Left renal cortex interstitium (tissue), 4 donors: ENCODE results near the gene PPP1R1B. TPM values are rescaled to one million over a fixed set of nuclear protein-coding genes. Genes with fewer than 3 reads are reported as not detected.

Source experiments
- DNase-seq, 4 donors: peaks; one replicate each; pipeline ENCODE4 v3.0.0-alpha.2; 2013; ENCODE audit warnings: low read depth in 4 of 4, low spot score in 2 of 4, missing footprints in 1 of 4
- polyA plus RNA-seq, 4 donors: library from polyadenylated mRNA; unstranded; fragments of 120-200 nt; gene quantifications; one replicate each; pipeline ENCODE4 v1.2.1, GENCODE V29; 2013; ENCODE audit not compliant: insufficient read length in 4 of 4

PPP1R1B gene
- polyA plus RNA-seq, 4 donors: 10.9 to 19.8 (median 14.1) TPM

- DNase-seq: no peak
Measured at GRCh38 chr17:39614545-39615157, 12.1 kb upstream of the PPP1R1B start.

DNA sequence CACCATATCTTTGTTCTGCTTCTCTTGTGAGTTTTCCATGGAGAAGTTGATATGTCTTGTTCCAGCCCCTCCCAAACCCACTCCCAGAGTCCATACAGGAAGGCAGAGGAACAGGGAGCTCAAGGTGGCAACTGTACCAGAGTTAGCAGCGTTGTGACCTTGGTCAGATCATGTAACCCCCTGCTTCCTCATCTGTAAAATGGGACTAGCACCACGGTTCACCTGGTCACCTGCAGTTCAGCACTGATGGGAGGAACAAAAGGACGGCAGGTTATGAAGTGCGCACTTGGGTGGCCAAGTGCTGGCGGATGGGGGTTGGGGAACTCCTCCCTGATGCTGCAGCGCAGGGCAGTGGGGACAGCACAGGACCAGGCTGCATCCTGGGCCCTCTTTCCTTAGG, 11.3 kb upstream of the PPP1R1B start:
- DNase-seq: no peak

GRCh38 chr17:39617100-39617445, 9.7 kb upstream of the PPP1R1B start:
- DNase-seq: no peak

GRCh38 chr17:39617446-39618245, 9.1 kb upstream of the PPP1R1B start:
- no peak for DNase-seq

DNA sequence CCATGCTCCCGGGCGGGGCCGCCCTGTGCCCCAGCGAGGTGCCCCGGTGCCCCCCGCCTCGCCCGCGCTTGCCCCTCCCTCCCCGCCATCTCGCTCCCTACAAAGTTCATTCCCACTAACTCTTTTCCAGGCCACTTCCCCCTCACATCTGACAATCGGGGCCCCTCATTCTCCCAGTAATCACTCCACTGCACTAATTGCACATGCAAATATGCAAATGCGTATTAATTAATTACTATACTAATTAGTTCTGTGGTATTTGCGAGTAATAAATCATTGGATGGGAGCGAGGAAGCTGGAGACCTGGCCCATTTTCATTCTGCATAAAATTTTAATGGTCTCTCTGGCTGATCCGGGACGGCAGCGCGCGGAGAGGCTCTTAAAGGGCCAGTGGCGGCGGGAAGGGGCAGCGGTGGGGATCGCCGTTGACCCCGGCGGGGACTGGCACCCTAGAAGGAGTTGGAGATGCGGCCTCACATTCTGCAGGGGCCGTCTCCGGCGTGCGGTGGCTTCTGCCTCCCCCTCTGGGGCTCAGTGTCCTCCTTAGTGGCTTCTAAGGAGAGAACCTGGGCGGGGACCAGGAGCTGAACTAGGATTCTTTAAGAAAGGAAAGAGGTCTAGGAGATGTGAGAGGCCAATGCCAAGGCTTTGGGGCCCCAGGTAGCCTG, 8.4 kb upstream of the PPP1R1B start:
- DNase-seq: no peak

DNA sequence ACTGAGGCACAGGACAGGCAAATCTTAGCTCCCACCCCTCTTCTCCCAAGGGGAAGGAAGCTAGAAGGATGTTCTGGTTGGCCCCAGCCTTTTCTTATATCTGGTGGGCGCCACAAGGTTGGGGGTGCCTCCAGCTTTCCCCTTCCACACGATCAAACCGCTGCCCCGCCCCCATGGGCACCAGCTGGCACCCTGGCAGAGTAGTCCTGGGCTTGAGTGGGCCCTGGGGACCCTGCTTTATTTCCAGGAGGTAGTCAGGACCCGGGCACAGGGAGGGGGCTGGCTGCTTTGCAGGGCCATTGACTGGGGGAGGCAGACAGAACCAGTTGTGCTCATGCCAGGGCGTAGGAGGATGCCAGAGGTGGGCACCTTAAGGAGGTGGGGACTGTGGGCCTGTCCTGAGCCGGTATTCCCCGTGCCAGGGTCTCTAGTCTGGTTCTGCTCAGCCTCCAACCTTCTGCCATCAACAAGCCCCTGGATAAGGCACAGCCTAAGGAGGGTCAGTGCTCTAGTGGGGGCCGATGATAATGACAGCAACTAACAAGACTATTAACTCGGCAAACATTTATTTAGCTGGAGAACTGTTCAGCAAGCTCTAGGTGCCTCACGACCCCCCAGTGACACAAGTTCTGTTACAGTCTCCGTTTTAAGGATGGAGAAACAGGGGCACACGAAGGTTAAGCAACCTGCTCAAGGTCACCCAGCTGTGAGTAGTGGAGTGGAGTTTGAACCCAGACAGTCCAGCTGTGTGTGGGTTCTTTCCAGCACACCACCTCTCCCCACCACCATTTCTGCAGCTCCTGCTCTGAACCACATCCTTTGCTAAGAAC, 7.6 kb upstream of the PPP1R1B start:
- no peak for DNase-seq

DNA sequence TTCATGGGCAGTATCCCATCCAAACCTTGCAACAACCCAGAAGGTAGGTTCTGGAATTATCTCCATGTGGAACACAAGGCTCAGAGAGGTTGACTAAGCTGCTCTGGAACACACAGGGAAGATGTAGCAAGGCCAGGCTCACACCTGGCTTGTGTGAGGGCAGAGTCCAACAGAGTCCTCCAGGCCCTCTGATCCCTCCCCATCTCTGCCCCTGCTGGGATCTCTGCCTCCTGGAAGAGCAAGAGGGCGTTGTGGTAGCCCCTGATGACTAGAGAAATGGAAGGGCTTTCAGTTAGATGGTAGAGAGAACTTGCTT, 7.0 kb upstream of the PPP1R1B start:
- no peak for DNase-seq

- peak in 3 of 4 donors; percentile 69 to 77 (median 70) for DNase-seq
Measured at GRCh38 chr17:39621523-39622379, 5.0 kb upstream of the PPP1R1B start.

GRCh38 chr17:39622380-39623006, 4.3 kb upstream of the PPP1R1B start:
- no peak for DNase-seq

DNA sequence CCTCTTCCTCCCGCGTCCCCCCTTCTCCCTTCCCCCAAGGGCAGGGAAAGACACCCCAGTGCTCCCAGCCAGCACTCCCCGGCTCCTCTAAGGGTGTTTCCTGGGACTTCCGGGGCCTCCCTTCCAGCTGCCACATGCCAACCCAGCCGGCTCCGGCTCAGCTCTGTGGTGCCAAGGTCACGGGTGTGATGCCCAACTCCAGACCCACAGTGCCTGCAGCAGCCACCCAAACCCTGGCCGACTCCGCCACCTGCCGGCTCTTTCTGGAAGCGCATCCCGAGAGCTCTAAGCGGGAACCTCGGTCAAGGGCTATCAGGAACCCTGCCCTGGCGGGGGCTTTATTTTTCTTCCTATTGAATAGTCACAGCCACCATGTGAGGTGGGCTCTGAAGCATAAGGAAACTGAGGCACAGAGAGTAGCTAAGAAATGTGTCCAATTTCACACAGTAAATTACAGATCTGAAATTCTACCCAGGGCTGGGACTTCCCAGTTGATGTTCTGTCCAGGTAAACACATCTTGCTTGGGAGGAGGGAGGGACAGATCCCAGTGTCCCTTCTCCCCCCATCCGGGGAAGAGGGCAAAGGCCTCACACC, 3.3 kb upstream of the PPP1R1B start:
- no peak for DNase-seq

DNA sequence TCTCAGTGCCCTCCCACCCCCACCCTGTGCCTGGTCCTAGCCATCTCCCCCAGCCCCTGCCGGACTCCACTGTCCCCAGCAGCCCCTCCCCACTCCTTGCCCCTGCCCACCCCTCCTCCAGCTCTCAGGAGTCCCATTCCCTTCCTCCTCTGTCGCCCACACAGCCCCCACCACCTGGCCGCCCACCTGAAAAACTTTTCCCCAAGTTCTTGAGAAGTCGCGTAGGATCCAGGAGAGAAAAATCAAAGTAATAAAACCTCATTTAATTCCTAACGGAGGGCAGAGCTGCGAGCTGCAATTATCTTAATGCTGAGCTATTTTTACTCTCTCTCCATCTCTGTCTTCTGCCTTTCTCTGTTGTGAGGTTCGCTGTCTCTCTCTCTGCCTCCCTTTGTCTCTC, 2.4 kb upstream of the PPP1R1B start:
- DNase-seq: no peak

DNA sequence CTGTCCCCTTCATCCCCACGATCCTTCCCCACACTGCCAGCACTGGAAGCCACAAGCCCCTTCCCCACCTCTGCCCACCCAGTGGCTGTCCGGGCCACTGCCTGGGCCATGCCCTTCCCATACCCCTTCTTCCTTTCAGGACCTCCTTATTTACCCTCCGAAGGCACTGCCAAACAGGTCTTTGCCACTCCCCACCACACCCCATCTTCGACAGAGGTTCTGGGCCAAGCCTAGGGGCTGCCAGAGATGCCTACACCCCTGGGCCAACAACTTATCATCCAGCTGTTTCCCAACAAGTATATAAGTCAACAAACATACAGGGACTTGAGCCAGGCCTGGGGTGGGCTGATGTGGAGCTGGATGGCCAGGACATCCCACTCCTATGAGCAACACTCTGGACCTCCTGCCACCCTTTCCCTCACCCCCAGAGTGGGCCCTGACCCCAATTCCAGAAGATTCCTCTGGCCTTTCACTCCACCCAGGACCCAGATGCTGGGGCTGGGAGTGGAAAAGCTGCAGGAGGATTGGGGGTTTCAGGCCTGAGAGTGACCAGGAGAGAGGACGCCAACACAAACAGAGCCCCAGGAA, 1.5 kb upstream of the PPP1R1B start:
- DNase-seq: no peak

GRCh38 chr17:39627047-39627711, 427 bp downstream of the PPP1R1B start:
- DNase-seq: no peak

DNA sequence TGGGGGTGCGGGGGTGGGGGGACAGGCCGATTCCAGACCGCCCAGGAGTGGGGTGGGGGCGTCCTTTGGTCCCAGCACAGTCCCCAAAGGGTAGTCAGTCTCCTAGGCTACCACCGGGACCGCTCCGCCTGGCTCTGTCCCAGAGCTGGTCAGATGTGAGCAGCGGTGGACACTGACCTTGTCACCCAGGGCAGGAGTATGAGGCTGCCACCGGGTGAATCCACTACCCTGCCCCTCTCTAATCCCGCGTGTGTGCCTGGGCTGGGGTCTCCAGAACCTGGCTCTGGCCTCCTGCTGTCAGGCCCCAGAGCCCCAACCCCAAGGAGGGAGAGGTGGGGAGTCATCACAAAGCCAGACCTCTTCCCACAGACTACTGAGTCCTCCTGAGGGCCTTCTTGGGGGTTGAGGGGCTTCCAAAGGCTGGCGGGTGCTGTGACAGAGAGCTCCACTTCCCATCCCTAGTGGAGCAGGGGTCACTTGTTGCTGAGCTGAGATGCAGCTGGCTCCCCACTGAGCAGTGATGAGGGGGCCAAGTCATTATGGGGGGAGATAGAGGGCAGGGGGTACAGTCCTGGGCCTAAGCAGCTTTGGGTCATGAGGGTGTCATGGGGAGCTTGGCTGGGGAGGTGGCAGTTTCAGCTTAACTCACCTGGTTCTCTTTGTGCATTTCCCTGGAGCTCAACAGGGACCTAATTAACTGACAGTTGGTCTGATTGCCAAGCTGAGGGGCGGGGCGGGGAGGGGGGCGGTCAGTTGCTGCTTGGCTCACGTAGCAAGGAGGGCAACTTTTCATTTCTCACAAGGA, 1.2 kb downstream of the PPP1R1B start:
- no peak for DNase-seq

GRCh38 chr17:39628655-39629493, 2.1 kb downstream of the PPP1R1B start:
- DNase-seq: no peak

GRCh38 chr17:39629494-39629880, 2.7 kb downstream of the PPP1R1B start:
- no peak for DNase-seq

- DNase-seq: no peak
Measured at GRCh38 chr17:39629898-39630297, 3.1 kb downstream of the PPP1R1B start.
